Stimulated activated CD4-positive, alpha-beta T cell treated with anti-CD3 and anti-CD28 coated beads, Interleukin-1b, Interleukin-23, amount 100 ng/mL, for 24 hours (primary cell): ENCODE measurements around the gene HES4.
"Not testable (repeated sequence)": the region's sequence is repeated elsewhere in the genome, so short reads cannot be mapped to it uniquely, and the experiment has no call there.

Source experiments
- DNase-seq, 4 experiments: peaks; one replicate each; pipeline ENCODE4 v3.0.0-alpha.2; 2020; ENCODE audit warnings: low read depth in 4 of 4, low spot score in 1 of 4

HES4 gene

DNA sequence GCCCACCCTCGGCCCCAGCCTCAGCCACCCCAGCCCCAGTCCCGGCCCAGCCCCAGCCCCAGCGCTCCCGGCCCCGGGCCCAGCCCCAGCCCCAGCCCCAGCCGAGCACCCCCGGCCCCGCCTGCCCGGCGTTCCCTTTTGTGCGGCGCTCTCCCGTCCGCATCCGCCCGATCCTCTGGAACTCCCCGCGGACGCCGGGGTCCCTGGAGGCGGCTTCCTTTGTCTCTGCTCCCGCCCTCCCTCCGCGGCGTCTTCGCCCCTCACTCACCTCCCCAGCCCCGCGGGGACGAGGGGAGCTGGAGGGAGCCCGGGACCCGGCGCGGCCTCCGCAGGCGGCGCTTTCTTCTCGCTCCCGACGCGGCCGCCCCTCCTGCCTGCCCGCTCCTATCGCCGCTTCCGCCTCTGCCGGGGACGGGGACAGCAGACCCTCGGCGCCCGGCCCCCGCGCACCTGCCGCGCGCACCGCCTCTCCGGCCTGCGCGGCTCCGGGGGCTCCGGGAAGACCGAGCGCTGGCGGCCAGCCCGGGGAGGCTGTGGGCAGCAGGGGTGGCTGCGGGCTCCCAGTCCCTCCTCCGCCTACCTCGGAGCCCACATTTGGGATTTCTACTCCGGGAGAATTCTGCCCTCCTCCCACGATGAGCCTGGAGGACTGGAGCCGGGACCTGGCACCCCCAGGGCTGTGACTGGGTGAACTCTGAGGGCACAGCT lies 34.0 kb upstream of the HES4 start:
- no peak for DNase-seq

DNA sequence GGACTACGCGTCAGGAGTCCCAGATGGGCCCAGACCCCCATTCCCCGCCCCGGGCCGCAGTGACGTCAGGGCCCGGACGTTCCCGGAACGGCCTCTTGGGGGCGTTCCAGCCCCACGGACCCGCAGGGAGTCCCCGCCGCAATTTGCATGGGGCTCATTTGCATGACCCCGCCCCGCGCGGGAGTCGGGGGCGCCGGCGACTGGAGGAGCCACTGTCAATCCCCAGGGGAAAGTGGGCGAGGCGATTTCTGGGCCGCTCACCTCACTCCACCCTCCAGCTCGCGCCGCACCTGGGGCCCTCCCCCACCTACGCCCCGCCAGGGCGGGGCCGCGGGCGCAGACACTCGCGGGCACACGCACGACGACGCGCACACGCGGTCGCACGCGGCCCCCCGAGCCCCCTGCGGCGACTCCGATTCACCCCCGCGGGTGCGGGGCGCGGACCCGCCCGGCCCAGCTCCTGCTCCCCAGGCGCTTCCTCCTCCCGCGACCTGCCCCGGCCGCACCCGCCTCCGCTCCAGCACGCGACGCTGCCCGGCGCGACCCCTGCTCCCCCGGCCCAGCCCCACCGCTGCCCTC lies 33.2 kb upstream of the HES4 start:
- DNase-seq: peak; percentile 60 to 89 (median 78)

DNA sequence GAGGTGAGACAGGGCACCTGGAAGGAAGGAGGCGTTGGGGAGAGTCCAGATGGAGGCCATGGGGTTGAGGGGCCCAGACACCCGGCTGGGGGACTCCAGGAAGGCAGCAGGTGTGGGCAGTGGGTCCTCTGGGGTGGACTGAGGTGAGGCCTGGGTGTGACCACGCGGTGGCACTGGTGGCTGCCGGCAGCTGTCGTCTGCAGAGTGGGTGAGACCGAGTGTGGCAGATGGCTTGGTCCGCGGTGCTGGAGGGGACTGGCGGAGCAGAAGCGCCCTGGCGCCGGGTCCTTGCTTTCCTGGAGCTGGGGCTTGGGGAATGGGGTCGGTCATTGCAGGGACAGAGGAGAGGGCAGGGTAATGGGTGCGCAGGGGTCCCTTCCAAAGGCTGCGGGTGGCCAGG lies 32.5 kb upstream of the HES4 start:
- DNase-seq: no peak

DNA sequence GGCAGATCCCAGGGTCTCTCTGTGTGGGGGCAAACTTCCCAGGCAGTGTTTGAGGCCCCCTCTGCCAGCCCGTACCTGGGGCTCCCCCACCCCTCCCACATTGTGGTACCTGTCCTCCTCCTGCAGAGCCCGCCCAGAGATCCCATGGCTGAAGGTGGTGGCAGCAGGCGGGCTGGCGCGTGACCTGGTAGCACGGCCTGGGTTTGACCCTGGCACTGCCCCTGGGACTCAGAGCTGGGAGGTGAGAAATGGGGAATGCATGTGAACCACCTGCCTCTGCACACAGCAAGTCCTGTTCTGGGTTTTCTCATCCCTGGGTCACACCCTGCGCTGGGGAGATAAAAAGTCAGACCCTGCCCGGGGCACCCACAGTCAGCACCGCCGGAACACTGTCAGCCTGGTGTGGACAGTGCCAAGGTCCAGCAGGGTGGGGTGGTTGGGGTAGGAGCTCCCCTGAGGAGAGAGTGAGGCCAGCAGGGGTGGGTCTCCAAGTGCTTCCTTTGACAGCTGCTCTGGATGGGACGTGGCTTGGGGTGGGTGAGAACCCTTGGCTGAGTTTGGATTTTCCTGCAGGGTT lies 31.9 kb upstream of the HES4 start:
- no peak for DNase-seq

DNA sequence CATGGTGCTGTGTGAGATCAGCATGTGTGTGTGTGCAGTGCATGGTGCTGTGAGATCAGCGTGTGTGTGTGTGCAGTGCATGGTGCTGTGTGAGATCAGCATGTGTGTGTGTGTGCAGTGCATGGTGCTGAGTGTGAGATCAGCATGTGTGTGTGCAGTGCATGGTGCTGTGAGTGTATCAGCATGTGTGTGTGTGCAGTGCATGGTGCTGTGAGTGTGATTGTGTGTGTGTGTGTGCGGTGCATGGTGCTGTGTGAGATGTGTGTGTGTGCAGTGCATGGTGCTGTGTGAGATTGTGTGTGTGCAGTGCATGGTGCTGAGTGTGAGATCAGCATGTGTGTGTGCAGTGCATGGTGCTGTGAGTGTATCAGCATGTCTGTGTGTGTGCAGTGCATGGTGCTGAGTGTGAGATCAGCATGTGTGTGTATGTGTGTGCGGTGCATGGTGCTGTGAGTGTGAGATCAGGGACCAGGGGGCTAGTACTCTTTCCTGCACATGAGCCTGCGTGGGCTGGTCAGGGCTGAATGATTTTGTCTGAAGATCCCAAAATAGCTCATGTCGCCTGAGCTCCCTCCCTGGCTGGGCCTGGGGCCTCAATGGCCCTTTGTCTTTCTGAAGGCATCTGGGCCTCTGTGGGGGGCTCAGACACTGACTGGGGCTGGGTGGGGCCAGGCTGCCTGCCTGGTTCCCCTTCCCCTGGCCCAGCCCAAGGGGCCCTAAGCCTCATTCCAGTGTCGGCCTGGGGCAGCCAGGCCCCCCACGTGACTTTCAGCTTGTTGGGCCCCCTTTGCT lies 31.2 kb upstream of the HES4 start:
- not testable (repeated sequence) for DNase-seq

DNA sequence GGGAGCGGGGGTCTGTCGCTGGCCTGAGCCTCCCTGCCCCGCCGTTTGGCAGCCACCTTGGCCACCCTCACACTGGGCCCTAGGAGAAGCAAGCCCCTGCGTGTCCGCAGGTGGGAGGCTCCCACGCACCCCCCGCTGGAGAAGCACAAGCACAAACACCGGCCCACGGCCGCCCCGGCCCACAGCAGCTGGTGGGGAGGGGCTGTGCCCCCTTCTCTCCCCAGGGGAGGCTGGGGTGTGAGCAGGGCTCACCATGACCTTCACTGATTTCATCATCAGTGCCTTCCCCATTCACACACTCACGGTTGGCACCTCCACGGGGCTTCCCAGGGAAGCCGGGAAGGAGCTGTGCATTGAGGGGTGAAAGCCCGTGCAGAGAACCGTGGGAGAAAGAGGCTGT lies 27.9 kb upstream of the HES4 start:
- DNase-seq: no peak

DNA sequence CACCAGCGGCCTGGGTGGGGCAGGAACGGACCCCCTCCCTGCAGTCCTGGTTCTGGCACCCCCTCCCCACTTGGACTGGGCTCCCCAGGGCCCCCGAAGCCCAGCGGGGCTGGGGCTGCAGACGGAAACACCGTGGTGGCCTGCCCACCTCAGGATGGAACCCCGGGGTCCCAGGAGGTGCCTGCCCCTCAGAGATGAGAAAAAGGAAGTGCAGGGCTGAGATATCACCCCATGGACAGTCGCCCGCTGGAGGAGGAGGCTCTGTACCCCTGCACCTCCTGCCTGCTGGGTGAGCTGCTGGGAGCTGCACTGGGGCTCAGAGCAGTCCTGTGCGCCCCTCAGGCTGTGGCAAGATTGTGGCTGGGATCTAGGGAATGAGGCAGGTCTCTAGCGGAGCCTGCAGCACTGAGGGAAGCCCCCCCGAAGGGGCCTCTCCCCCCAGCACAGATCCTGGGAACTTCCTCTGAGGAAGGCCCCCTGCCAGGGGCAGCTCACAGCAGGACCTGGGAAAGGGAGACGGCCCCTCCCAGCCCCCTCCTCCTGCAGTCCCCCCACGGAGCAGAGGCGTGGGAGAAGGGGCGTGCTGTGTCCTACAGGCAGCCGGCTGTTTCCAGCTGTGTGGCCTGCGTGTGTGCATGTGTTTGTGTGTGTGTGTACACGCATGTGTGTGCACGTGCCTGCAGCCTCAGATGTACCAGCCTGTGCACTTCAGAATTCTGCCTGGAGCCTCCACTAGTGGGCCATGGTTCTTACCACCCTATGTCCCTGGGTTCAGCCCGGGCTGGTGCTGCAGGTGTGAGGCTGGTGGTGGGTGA lies 26.9 kb upstream of the HES4 start:
- DNase-seq: no peak

DNA sequence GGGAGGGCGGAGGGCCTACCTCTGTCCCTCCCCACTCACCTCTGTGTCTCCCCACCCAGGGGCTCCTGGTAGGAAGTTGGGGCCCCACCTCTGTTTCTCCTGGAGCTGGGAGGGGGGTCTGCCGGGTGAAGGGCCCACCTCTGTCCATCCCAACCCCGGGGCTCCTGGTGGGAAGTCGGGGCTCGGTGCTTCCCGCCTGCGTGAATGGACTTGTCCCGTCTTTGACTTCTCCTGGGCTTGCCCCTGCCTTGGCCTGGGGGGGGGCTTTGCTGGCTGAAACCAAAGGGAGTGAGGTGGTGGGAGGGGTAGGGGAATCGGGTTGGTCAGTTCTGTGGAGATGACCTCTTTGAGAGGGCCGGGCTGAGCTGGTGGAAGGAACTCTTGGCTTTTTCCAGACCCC lies 25.8 kb upstream of the HES4 start:
- DNase-seq: no peak

DNA sequence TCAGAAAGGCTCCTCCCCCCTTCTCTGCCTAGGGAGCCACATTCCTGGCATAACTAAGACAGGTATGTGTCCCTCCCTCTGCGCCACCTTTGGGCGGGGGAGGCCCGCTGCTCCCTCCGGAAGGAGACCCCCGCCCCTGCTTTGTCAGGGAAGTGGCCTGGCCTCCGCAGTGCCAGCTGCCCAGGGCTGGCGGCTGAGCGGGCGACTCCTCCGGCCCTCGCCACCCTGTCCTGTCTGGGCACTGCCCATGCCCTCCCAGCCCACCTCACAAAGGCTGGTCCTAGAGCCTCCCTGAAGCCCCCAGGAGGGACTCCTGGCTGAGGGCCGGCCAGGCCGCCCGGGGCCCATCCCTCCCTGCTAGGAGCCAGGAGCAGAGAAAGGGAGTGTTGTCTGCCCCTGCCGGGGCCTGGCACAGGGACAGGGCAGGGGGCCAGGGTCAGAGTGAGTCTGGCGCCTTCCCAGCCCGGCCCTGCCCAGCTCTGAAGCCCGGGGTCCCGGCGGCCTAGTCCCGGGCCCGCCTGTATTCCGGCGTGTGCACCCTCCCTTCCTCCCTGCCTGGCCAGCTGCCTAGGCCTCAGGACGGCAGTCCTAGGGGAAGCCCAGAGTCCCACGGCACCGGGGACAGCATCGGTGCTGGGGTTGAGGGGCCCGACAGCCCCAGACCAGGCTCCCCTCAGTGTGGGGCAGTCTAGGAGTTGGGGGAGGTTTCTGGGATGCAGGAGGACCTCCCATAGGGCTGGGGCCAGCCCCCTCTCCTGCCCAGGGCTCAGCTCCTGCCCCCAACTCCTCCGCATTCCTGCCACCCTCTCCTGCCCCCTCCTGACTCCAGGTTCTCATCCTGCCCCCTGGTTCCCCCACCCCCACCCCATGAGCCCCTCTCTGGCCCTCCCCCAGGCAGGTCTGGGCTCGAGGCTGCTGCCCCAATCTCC lies 25.1 kb upstream of the HES4 start:
- DNase-seq: no peak

DNA sequence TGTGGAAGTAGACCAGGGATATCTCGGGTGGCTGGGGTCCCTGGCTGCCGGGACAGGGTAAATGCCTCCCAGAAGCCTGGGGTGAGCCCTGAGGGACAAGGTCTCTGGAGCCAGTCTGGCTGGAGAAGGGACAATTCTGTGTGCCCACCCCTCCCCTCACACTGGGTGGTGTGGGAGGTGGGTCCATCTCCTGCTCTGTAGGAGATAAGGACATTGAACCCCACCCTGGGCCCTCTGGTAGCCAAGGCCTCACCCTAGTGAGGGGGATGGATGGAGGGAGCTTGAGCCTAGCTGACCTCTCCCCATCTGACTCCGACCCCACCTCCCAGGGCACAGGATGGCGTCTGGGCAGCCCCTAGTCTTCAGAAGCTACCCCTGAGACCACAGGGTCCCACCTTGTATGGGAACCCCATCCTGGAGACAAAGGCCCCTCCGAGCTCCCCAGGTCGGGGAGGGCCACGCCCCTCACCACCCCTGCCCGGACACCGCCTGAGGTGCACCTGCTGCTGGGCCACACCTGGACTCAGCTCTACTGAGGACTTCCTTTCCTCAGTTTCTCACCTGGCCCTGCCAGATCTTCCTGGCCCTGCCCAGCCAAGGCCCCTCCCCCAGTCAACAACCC lies 24.4 kb upstream of the HES4 start:
- DNase-seq: no peak

DNA sequence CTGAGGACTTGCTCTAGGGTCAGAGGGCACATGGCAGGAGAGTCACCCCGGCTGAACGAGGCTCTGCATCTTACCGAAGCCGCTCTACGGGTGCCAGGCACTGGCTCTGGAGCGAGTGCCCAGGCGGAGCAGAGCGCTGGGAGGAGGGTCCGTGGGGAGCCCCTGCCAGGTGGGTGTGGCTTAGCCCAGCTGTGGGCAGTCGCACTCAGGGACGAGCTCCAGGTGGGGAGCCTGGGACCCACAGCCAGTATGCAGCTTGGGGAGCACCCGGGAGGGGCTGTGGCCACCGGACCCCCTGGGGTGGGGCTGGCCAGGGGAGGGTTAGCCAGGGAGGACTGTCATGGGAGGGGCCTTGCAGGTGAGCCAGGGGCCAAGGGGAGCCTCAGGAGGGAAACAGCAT lies 23.8 kb upstream of the HES4 start:
- no peak for DNase-seq

DNA sequence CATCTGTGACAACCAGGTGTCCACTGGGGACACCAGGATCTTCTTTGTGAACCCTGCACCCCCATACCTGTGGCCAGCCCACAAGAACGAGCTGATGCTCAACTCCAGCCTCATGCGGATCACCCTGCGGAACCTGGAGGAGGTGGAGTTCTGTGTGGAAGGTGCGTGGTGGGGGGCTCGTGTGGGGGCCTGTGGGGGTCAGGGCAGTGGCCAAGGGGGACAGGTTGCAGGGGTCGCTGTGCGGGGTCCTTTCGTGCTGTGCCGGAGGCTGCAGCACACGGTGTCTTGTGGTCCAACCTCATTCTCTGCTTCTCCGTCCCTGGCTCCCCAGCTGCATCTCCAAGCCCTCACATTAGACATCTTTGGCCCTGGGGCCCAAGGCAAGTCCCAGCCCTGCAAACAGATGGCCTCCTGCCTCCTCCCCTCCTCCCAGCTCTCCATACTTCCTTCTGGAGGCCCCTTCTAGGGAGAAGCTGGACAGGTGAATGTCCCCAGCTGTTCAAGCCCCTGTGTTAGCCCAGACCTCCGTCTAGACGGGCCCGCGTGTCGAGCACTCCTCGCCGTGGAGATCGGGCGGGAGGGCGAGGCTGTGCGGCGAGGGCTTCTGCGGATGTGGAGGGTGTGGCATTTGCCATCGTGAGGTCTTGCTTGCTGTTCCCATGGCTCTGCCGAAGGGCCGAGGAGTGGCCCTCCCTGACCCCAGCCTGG lies 22.6 kb upstream of the HES4 start:
- no peak for DNase-seq

DNA sequence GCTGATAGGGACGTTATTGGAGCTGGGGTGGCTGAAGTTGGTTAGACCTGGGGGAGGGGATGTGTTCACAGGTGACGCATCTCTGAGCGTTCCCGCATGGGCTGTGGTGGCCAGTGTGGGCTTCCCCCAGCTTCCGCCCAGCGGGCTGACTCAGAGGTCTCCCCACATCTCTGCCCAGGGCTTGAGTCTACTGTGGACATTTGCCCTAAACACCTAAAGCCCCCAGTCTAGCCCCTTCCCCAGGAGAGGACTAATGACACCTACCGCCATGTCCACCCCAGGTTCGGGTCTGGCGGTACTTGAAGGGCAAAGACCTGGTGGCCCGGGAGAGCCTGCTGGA lies 22.0 kb upstream of the HES4 start:
- no peak for DNase-seq

DNA sequence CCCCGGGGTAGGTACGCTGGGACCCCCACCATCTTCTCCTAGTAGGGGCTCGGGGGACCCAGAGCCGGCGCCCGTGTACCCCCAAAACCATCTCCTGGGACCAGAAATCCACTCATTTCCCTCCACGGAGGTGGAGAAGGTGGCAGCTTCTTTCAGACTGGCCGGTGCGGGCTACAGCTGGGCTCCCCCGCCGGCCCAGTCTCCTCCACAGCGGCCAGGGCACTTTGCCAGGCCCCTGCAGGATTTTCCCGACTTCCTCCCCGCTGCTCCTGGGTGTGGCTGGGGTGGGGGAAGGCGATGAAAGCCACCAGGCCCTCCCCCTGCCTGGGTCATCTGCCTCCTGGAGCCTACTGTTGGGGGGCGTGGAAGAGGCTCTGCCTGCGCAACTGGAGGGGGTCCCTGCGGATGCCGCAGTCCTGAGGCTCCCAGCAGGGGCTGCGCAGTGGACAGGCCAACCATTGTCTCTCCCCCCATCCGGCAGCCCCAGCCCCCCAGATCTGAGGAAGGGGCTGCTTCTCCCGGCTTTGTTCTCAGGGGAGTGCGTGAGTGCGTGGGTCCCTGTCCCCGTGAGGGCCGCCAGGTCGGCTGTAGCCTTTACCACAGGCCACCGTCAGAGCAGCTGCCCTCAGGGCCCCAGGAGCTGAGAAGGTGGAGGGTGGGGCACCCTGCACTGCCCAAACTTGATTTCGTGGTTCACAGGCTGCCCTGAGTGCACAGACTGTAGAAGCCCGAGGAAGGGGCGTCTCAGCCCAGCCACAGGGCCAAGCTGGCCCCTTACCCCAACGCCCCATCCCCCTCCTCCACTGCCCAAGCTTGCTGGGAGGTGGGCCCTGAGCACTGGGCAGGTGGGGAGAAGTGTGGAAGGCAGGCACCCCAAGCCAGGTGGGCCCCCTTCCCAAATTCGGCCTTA lies 21.4 kb upstream of the HES4 start:
- DNase-seq: no peak

DNA sequence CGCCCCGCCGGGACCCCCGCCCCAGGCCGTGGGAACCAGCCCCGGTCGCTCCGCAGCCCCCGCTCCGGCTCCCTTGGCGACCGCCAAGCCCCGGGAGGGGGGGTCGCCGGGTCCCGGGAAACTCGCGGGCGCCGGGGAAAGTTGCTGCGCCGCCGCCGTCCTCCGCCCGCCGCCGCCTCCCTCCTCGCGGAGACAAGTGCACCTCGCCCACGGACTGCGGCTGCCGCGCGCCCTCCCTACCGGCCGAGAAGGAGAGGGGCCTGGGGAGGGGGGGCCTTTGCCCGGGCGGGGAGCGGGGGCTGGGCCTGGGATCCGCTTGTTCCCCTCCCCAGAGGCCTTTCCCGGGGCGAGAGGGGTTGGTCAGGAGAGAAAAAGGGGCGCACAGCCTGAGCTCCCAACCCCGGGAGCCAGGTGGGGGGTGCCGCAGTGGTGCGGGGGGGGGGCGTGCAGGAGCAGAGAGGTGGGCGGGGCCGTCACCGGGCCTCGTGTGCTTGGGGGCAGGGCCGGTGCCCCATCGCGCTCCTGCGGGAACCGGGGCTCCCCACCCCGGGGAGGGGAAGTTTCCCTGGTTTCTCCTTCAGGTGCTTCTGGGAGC lies 20.6 kb upstream of the HES4 start:
- no peak for DNase-seq

DNA sequence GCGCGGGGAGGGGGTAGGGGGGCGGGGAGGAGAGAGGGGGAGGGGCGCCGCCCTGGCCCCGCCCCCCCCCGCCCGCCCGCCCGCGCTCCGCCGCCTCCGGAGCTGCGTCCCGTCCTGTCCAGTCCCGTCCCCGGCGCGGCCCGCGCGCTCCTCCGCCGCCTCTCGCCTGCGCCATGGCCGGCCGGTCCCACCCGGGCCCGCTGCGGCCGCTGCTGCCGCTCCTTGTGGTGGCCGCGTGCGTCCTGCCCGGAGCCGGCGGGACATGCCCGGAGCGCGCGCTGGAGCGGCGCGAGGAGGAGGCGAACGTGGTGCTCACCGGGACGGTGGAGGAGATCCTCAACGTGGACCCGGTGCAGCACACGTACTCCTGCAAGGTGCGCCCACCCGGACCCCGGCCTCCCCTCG lies 20.1 kb upstream of the HES4 start, which contains the start of gene AGRN:
TSS of gene AGRN (plus strand) at position 121 of the 405 bp plus-strand sequence. CDS start at position 174, 53 bp downstream.
- no peak for DNase-seq

DNA sequence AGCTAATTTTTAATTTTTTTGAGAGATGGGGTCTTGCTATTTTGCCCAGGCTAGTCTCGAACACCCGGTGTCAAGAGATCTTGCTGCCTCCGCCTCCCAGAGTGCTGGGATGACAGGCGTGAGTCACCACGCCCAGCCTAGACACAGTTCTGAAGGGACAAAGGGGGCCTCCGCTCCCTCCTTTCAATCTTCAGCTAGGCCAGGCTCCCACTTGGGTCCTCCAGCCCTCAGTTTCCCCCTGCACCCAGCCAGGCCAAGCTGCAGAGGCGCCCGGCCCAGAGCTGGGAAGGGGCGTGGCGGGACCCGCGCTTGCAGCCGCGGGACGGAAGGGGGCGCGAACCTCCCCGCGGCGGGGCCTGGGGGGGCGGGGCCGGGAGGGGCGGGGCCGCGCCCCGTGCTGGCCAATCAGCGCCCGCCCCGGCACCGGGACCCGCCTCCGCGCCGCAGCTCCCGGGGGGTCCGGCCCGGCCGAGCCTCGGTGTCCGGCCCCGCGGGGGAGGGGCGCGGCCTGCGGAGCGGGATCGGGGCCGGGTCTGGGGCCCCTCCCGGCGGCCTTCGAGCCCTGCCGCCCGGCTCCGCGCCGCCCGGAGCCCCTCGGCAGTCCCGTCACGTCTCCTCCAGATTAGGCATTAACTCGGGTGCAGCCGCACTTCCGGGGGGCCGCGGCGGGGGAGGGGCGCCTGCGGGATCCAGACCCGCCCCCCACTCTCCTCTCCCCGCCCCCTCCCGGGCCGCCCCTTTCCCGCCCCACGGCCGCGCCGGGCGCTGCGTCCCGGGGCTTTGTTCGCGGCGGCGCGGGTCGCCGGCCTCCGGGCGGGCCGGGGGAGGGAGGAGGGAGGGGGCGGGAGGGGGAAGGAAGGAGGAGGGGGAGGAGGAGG lies 19.5 kb upstream of the HES4 start:
- peak; percentile 58 to 73 (median 62) for DNase-seq
